GM18511 (cell line): ENCODE results near the gene CRTAP.
A peak's percentile ranks its signal among the peaks of the same experiment; 100 is the strongest.
"Not testable (repeated sequence)": the region's sequence is repeated elsewhere in the genome, so short reads cannot be mapped to it uniquely, and the experiment has no call there.

Source experiments
- ATAC-seq: cut with Tn5 transposase; IDR thresholded peaks from one replicate; pipeline ENCODE4 v1.9.1; 2021; ENCODE audit warnings: mild to moderate bottlenecking, moderate library complexity; ENCODE audit not compliant: unreplicated experiment

The CRTAP gene

DNA sequence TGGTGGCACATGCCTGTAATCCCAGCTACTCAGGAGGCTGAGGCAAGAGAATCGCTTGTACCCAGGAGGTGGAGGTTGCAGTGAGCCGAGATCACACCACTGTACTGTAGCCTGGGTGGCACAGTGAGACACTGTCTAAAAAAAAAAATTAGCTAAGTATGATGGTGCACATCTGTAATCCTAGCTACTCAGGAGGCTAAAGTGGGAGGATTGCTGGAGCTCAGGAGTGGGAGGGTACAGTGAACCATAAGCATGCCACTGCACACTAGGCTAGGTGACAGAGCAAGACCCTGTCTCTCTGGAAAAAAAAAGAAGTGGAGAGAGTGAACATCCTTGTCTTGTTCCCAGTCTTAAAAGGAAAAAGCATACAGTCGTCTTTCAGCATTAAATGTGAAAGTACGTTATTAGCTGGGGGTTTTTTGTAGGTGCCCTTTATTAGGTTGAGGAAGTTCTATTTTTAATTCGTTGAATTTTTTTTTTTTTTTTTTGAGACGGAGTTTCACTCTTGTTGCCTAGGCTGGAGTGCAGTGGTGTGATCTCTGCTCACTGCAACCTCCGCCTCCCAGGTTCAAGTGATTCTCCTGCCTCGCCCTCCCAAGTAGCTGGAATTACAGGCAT, 25.3 kb downstream of the CRTAP start:
- ATAC-seq: peak; percentile 76

DNA sequence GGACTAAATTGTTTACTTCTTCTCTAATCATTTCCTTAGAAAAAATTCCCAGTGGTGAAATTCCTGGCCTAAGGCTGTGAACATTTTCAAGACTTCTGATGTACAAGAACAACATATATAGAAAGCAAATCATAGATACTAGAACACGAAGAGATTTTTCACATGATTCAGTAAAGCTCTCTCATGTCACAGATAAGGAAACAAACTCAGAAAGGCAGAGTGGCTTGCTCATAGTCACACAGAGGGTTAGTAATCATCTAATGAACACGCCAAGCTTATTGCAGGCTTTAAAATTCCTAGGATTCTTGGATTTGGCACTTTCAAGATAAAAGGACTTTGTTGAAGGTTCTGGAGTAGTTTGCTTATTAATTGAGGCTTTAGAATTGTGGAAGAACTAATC, 26.2 kb downstream of the CRTAP start:
- ATAC-seq: no peak

DNA sequence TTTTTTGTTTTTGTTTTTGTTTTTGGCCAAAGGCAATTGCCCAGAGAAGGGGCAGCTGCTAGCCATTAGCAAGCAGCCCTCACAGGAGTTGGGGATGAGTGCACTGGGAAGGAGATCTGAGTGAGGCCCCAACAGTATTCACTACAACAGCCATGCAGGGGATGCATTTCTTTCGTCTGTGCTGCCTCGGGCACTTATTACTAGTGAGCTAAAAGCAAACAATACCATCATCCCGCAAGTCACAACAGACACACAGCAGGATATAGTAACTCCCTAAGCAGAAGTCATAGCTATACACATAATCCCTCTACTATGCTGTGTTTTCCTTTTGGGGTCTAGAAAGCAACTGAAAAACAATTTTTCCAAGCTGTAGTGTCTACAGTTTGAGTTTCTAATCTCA, 27.2 kb downstream of the CRTAP start:
- no peak for ATAC-seq

DNA sequence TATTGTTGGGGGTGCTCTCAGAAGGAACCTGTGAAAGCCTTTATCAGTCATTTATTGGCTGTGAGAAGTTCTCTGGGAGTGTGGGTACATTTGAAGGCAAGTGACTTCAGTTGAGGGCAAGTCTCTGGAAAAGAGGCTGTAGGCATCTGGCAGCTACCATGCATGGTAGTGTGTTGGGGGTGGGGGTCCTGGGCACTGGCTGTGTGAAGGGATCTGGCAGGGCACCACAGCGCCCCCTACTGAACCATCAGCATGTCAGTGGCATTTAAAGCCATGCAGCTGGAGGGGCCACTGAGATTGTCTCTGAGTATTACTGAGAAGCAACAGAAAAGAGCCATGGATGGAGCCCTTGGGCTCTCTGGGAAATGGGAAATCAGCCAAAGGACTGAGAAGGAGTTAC, 30.6 kb downstream of the CRTAP start:
- ATAC-seq: no peak

DNA sequence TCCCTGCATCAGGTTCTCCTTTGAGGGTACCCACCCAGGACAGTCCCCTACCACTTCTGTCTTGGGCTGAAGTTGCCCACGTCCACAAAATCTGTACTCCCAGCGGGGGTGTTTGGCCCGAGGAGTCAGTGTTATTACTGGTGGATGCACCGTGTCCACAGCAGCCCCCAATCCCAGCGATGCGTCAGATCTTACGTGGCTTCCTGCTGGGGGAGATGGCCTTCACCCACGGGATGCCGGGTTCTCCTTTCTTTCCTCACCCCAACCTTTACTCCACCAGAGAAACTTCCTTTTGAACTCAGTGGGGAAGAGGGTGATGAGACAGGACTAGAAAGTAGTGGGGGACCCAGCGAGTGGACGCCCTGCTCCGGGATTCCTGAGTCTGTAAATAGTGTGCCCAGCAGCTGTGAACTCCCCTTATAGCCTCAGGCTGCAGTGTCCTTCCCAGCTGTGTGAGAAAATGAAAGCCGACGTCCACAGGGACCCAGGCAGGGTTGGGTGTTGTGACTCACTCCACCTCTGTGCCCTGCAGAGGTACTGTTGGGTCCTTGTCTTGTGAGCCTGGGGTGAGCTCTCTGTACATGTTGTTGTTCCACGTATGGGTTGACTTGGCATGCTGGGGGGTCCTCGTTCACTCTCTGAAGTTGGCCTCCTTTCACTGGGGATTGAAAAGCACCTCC, 31.5 kb downstream of the CRTAP start:
- no peak for ATAC-seq

DNA sequence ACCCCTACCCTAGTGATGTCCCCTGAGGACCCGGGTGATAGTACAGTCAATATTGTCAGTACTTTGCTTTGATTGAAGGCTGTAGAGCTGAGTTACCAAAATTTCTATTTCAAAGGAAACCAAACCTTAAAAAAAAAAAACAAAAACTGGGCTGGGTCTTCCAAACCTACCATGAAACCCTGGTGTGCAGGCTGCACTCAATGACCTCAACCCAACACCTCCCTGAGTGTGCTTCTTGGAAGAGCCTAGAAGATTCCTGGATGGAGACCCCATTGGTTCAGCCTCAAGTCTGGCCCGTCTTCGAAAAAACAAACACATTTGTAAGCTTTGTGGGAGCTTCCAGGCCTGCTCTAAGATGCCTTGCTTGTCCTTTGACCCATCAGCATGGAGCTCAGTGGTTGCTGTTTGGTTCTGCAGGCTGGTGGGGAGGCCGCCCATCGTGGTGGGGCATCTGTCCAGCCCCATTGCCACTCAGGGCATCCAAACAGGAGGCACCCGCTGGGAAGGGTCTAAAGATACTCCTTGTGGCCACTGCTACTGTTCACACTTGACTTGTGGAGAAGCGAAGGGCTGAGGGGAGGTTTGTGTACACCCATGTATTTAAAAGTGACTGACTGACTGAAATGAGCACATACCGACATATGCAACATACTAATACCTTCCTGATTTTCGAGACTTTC, 32.2 kb downstream of the CRTAP start:
- no peak for ATAC-seq

DNA sequence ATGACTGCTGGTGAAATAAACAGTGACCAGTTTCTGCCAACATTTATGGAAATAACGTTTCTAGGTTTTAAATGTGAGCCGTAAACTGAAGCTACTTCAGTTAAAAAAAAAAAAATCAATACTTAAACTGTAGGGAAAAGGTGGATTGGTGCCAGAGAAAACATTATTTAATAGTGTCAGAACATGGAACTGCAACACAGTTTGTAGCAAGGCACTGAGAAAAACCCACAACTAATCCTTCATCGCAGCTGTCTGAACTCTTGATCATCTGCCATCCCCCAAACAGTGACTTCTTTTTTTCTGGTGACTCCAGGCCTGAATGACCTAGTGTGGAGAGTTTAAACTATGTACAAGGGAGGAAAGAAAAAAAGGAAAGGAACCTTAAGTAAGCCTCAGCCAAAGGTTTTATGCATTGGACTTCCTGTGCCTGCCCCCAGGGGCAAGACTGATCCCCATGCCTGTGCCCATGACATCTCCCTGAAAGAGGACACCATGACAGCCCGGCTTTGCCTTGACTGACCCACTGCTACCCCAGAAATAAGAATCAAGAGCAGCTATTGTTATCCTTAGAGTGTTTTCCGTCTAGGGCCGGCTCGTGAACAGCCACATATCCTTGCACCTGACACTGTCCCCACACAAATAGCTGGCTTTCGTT, 33.1 kb downstream of the CRTAP start:
- ATAC-seq: no peak

DNA sequence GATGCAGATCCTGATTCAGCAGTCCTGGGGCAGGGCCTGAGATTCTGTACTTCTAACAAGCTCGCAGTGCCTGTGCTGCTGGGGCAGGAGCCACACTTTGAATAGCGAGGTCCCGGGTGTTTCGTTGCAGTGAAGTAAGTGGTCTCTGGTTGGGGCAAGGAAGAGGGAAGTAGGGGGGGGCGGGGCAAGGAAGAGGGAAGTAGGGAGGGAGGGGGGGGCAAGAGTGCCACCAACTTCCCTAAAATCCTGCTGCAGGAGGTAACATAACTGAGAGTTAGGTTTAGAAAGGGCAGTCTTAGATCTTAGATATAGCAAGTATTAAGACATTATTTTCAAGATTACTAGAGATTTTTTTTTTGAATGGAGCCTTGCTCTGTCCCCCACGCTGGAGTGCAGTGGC, 35.5 kb downstream of the CRTAP start:
- ATAC-seq: no peak

DNA sequence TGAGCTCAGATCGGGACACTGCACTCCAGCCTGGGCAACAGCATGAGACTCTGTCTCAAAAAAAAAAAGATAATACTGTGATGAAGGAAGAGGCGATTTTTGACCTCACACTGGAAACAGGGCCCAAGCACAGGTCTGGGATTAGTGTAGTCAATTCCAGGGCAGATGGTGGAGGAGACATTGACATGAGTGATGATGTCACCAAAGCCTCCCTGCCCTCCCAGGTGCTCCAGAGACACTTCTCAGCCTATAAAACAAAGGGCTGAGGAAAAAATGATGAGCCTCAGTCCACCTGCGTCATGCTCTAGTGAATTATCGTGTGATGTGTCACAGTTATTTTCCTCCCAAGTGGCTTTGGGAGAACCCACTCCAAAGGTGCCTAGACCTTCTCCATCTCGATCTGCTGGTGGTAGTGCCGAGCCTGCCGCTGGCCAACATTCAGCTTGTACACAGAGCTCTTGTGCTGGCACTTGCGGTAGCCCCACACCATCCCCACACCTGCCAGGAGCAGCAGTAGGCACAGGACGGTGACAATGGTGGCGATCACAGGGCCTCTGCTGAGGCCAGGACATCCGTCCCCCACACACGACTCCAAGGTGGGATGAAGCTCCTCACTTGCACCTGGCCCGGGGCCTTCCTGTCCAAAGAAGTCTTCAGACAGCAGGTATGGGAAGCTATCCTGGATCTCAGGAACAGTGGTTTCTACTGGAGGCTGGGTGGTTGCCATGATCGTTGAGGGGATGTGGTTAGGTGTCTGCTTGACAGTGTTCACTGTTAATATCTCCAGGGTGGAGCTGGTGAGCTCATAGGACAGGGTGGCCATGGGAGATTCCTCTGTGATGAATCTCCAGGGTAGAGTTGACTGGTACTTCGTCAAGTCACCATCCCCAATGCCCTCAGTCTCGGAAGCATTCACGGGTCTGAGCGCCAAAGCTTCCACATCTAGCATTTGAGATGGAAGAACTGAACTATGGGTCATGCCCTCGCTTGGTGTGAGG, 38.8 kb downstream of the CRTAP start:
- ATAC-seq: no peak

DNA sequence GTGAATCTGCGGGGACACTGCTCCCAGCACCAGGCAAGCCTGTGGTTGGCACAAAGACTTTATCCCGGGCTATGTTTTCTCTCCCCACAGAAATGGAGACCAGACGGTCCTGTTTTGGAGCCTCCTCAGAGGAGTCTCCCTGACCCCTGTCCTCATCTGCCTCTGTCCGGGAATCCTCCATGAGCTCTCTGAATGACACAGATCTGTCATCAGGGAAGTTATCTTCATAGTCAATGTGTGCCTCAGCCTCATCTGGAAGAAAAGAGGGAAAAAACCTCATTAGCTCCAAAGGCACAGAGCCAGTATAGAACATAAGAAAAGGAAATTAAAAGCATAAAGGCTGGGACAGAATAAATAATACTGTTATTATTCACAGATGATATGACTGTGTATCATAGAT, 40.0 kb downstream of the CRTAP start:
- no peak for ATAC-seq

DNA sequence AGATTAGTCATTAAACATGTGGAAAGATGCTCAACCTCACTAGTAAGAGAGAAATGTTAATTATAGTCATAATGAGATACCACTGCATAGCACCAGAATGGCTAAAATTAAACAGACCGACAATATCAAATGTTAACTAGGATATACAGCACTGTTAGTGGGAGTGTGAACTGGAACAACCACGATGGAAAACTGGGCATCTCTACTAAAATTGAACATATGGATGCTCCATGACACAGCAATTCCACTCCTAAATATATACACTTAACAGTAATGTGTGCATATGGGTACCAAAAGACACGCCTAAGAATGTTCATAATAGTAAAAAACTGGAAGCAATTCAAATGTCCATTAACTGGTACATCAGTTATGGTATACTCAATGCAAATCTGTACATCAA, 41.5 kb downstream of the CRTAP start:
- ATAC-seq: no peak

DNA sequence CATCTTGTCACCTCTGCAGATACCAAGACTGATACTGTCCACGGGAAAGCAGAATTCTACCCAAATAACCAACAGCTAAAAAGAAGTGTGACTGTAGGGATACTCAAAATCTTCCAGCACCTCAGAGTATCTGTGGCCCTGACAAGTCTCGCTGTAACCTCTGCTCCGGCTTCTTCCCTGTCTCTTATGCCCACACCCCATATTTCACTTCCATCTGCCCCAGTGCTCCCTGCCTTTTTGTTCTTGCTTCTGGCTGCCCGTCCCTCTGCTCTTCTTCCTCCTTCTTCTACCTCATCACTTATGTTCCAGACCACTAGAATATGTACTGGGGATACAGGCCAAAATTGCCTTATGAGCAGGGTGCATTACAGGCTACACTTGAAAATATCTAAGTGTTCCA, 45.4 kb downstream of the CRTAP start:
- no peak for ATAC-seq

DNA sequence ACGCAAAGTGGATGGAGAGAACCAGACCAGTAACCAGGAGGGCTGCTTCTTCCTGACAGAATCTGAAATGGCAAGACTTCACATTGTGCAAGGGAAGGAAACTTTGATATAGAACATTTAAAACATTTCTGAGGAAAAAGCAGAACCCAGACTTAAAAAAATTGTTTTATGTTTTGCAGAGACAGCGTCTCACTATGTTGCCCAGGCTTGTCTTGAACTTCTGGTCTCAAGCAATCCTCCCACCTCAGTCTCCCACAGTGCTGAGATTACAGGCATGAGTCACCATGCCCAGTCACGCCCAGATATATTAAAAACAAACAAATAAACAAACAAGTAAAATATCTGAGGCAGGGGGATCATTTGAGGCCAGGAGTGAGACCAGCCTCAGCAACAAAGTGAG, 46.2 kb downstream of the CRTAP start:
- no peak for ATAC-seq

DNA sequence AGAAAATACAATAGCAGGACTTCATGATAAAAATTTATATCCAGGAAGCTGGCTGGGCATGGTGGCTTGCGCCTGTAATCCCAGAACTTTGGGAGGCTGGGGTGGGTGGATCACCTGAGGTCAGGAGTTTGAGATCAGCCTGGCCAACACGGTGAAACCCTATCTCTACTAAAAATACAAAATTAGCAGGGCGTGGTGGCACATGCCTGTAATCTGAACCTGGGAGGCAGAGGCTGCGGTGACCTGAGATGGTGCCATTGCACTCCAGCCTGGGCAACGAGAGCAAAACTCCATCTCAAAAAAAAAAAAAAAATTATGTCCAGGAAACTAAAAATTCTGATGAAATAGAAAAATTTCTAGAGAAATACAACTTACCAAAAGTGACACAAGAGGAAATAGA, 48.8 kb downstream of the CRTAP start:
- ATAC-seq: not testable (repeated sequence)

DNA sequence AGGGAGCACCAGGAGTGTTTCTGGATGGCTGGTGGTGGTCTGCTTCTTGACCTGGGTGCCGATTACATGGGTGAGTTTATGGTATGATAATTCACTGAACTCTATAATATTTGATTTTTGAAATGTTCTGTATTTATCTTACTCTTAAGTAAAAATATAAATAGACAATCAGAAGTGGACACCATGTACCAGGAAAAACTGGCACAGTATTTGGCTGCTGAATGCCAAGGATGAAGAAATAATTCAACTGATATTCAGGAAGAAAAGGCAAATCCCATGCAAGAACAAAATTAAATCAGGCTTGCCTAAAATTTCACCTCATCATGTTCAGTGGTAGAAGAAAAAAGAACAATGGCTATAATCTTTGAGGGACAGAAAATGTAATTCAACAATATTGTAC, 51.6 kb downstream of the CRTAP start:
- ATAC-seq: no peak

DNA sequence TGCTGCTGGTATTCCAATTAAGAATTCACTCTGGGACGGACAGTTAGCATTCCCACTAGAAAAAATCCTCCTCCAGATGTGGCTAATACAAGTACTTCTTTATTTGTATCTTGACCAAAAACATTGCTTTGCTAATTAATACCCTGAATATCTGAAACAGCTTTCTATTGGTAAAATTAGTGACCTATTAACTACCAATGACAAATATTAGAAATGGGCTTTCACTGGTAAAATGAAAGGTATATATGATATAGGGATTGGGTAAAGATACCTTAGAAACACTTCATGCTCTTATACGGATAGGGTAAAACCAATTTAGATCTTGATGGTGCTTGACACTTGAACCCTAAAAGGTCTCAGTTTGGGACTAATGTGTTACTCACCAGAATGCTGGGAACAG, 52.3 kb downstream of the CRTAP start:
- peak; percentile 56 for ATAC-seq

DNA sequence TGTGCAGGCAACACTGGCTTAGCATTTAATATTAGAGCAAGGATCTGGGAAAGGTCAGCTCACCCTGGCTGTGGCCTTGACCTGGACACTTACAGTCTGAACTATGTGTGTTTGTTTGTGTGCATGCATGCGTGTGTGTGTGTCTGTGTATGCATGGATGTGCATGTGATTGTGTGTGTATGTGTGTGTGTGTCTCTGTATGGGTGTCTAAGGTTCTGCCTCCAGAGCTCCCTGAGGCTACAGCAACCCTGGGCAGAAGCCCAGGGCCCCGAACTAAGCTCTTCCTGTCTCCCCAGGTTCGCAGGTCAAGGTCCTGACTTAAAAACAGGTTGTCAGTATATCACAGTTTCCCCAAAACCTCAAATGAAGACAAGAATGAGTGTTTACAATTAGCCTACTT, 53.5 kb downstream of the CRTAP start:
- no peak for ATAC-seq

DNA sequence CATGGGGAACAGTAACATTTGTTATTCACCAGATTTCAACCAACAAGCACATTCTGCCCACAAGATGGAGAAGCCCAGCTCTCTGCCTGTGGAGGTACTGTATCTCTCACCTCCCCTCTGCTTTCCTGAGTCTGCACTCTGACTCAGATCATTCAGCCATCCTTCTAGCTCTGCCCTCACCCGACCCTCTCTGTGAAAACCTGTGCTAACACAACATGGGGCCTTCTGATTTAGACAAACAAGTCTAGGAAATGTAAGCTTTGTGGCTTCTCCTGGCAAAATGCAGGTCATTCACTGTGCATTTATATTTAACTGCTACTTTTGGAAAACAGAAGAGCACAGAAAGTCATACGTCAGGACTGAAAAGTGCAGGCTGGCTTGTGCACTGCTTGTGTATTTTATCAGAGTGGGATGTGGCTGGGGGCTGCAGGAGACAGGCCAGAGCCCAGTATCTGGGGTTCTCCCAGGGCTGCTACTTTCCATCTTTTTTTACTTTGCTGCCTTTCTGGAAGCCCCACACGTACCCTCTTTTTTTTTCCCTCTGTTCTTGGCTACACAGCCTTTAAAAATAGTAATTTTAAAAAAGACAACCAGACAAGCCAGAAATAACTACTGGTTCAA, 54.0 kb downstream of the CRTAP start:
- no peak for ATAC-seq

DNA sequence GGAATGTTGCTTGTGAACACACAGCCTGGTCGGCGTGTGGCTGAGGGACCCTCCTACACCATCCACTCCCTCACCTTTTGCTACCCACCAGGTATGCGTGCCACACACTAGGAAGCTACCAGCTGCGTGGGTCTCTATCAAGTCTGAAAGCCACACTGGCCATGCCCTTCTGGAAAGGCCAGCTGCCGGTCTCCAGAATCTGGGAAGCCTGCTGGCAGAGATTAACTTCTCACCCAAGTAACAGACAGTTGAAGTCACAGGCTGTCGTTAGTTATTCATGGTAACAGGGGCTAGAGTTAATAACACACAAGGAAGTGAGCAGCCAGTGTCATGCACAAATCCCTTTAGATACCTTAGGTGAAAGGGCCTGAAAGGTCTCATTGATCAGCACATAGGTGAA, 56.7 kb downstream of the CRTAP start:
- ATAC-seq: no peak

DNA sequence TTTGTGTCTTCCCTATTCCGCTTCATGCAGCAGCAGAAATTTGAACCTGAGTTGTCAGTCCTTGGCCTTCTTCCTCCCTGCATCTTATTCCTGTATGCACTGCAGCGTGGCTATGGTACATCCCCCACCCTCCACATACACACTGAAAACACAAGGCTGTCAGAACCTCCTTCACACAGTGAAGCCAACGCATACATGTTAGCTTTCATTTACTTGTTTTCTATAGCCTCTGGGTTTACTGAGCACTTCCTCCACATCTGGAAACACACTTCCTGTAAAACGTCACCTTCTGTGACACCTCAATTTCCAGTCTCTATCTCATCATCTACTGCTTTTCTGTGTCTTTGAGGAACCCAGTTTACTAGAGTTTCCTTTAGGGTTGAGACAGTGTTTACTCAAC, 57.8 kb downstream of the CRTAP start:
- no peak for ATAC-seq
